HG03442 (cell line): Measurements from ENCODE around the gene HAO2.

ENCODE experiments used
- ATAC-seq: cut with Tn5 transposase; IDR thresholded peaks from one replicate; pipeline ENCODE4 v1.9.1; 2021; ENCODE audit warnings: mild to moderate bottlenecking, moderate library complexity; ENCODE audit not compliant: unreplicated experiment

HAO2 gene

DNA sequence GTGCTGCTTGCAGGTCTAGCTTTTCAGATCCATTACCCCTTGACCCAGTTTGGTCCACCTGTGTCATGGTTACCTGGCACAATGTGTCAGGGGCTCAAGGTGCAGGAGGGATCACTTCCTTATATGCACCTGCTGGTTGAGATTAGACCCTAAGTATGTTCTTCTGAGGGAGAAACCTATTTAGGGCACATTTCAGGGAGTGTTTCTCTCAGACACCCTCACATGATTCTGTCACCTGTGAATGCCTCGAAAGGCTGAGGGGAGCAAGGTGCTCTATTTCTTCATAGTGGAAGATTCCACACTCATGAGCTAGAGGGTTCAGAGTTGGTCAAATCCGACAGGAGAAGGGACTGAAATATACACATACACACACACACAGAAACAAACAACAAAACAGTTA lies 61.9 kb downstream of the HAO2 start:
- no peak for ATAC-seq

DNA sequence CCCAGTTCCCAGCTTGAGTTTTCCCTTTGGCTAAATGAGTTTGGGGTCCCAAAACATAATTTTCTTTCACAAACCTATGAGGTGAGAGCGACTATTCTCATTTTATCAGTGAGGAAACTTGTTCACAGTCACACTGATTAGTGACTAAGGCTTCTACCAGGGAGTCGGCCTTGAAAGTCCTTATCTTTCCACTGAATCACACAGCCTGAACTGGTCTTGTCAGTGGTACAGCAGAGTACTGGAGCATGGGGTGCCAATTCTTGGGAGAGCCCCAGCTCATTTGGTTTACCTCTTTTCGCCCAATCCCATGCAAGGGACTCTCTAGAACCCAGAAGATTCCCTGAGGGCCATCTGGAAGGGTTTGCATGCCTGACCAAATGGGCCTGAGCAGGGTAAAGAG lies 63.3 kb downstream of the HAO2 start:
- ATAC-seq = no peak

DNA sequence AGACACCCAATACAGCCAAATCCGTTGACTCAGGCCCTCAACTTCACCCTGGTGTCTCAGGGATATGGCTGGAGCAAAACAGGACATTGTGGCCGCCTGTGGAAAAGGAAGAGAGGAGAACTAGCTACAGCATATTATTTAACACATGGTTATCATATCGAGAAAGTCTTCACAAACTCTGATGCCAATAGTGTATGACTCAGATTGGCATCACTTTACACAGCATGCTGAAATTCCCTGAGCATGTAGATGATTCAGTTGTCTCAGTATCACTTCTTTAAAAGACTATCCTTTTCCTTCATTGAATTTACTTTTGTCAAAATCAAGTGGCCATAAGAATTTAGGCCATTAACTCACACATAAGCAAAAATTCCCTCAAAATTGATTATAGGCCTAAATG lies 66.5 kb downstream of the HAO2 start:
- ATAC-seq = no peak

DNA sequence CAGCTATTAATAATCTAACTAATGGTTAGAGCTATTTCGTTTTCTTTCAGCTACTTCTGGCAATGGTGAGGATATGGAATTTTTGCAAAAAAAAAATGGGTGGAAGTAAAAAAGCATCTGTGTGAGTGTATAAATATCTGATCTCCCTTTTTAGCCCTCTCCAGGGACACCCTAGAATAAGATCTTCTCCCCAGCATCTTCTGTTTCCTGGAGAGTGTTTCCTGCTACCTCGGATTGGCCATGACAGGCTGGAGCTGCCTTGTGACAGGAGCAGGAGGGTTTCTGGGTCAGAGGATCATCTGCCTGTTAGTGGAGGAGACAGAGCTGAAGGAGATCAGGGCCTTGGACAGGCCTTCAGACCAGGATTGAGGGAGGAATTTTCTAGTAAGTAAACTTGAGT lies 70.2 kb downstream of the HAO2 start:
- no peak for ATAC-seq

DNA sequence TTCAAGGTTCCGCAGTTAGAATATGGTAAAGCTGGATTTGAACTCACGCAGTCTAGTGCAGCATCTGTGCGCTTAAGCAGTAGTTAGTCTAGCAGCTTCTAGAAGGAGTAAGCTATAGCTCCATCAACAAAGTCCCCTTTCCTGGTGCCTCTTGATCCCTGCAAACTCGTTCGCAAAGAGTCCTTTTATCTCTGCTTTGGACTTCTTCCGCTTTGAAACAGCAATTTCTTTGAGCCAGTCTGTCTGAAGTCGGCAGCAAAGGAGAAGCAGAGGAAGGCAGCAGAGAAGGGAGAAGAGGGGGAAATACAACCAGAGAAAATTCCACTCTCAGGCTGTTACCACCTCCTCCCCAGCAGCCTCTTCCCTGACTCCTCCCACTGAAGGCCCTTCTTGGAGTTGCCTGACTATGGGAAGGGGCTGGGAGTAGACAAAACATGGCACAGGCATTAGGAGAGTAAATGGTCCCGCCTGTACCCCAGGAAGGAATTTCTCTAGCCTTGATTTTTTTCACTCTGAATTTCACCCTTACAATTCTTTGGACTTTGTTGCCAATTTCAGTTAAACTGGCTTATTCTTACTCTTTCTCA lies 72.2 kb downstream of the HAO2 start:
- ATAC-seq = no peak

DNA sequence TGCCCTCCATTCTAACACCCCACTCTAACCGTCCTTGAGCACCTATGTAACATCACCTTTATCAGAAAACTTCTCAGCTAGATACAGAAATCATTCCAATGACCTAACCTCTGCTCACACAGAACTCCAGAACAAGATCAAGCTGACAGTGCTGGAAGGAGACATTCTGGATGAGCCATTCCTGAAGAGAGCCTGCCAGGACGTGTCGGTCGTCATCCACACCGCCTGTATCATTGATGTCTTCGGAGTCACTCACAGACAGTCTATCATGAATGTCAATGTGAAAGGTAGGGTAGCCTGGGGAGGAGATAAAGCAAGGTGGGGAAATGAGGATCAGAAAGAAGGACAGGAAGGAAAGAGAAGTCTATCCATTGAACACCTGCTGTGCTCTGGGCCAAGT lies 74.2 kb downstream of the HAO2 start:
- ATAC-seq = no peak
